Adrenal gland (tissue), 12 donors: ENCODE results near the gene FCHSD2. TPM values are rescaled to one million over a fixed set of nuclear protein-coding genes. Genes with fewer than 3 reads are reported as not detected.

Experiments used
- DNase-seq, 7 donors: peaks; one replicate each; pipeline ENCODE4 v3.0.0-alpha.2; 2019 to 2020
- H3K27ac ChIP-seq, 5 donors: fragments of 200-600 bp; sonication (generic) in 4 of 5; 1 replicate in 3 of 5; 2 replicates in 2 of 5; pipeline versions ENCODE4 v1.5.1 to v1.8.0; 2016 to 2020; ENCODE audit warnings: mild to moderate bottlenecking in 1 of 5
- H3K27me3 ChIP-seq: fragments of 200-600 bp; 2 replicates; pipeline ENCODE4 v1.8.0; 2021
- H3K36me3 ChIP-seq, 2 donors: fragments of 200-600 bp; replicated peaks in 1 of 2; 1 replicate in 1 of 2; 2 replicates in 1 of 2; pipeline versions ENCODE4 v1.5.1 to v1.8.0; 2018 to 2022
- H3K4me1 ChIP-seq, 2 donors: fragments of 200-600 bp; replicated peaks in 1 of 2; 1 replicate in 1 of 2; 2 replicates in 1 of 2; pipeline versions ENCODE4 v1.5.1 to v1.8.0; 2018 to 2021
- H3K4me3 ChIP-seq, 4 donors: fragments of 200-600 bp; sonication (generic) in 3 of 4; one replicate each; pipeline ENCODE4 v1.5.1; 2016 to 2018
- H3K9me3 ChIP-seq, 3 donors: fragments of 200-600 bp; sonication (generic) in 1 of 3; replicated peaks in 1 of 3; 1 replicate in 2 of 3; 2 replicates in 1 of 3; pipeline versions ENCODE4 v1.5.1 to v1.8.0; 2016 to 2021
- POLR2A ChIP-seq, 2 donors: fragments of 450-650 bp; IDR thresholded peaks; one replicate each; pipeline ENCODE4 v1.6.1; 2017; ENCODE audit warnings: antibody characterized with exemption in 2 of 2, mild to moderate bottlenecking in 2 of 2, moderate library complexity in 1 of 2
- WGBS, 4 donors: extraction: QIAGEN DNeasy Blood & Tissue Kit in 2 of 4; methylation state at CpG; one replicate each; pipeline versions ENCODE4 v1.1.5 to v1.1.7; 2013 to 2017; 5-methylcytosine and 5-hydroxymethylcytosine counted together
- intact Hi-C, 2 donors: fragments of 100-400 bp; cut with DNase I; formaldehyde crosslinking; loops; one replicate each; pipeline versions ENCODE4 v1.14.1 to v1.15.0; 2022 to 2023
- polyA plus RNA-seq, 3 donors: library from polyadenylated mRNA; stranded (reverse); fragments of 200-250 nt in 2 of 3; fragments of 350-450 nt in 1 of 3; fragmentation: Illumina TruSeq in 1 of 3; extraction: RNeasy Lipid Tissue Mini Kit (QIAGEN cat#74804) in 1 of 3; gene quantifications; one replicate each; pipeline ENCODE4 v1.2.3, GENCODE V29; 2013 to 2014
- total RNA-seq, 9 donors: library from RNA; depleted of rRNA in 4 of 9; stranded (reverse); fragments of >200 nt in 4 of 9; fragments of 120-200 nt in 1 of 9; fragmentation: NEBNext Ultra II Directional in 1 of 9; extraction: Animal tissue kit (Norgen Biotek cat#: 25700) in 1 of 9; gene quantifications; one replicate each; pipeline versions ENCODE4 v1.1.0 to v1.2.4, GENCODE V29; 2013 to 2023
- TF ChIP-seq, protein P1 (sequence below), 6 experiments: fragments of 450-650 bp in 4 of 6; fragments of 200-600 bp in 2 of 6; sonication (generic) in 1 of 6; IDR thresholded peaks; 1 replicate in 5 of 6; 2 replicates in 1 of 6; pipeline versions ENCODE4 v1.5.1 to v1.8.0; 2016 to 2021; ENCODE audit warnings: antibody characterized with exemption in 6 of 6, mild to moderate bottlenecking in 2 of 6, moderate library complexity in 1 of 6
- donor health status: healthy with polysubstance abuse.
- donor health status: Bipolar disorder and iron deficiency.
- donor health status: DM: yes; HTN: yes; CAD: no.
- donor health status: DM: no; HTN: no; CAD: no.
- donor health status: DM: no; HTN: no; CAD: no.
- donor health status: DM: yes; HTN: yes; CAD: no.

The FCHSD2 gene
- total and polyA plus RNA-seq, 12 donors: 14.6 to 67.2 (median 32.7) TPM

DNA sequence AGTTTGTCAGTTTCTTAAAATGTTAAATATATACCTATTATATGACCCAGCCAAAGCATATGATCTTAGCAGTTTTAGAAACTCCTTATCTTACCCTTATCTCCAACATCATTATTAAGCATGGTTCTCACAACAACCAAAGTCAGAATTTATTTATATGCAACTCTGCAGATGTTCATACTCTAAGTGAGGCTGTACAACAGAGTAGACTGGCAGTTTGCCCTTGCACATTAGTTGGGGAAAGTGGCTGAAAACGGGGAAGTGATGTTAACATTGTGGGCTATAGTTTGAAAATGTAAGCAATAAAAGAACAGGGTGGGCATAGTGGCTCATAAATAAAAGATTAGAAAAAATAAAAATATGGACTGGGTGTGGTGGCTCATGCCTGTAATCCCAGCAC lies 278.2 kb downstream of the FCHSD2 start:
- no peak for DNase-seq
- Histone ChIP-seq H3K4me1 (peaks cover 27 to 37% of the 10 kb centered on the region in 2 donors), H3K4me3 (no peak overlapping the region), H3K27me3 (no peaks in the 10 kb centered on the region), H3K27ac (no peak overlapping the region), H3K9me3 (no peaks in the 10 kb centered on the region), H3K36me3 (no peaks in the 10 kb centered on the region)
- no peak for TF ChIP-seq POLR2A (IDR thresholded peaks at IDR 0.05)
- TF ChIP-seq, protein P1, sequence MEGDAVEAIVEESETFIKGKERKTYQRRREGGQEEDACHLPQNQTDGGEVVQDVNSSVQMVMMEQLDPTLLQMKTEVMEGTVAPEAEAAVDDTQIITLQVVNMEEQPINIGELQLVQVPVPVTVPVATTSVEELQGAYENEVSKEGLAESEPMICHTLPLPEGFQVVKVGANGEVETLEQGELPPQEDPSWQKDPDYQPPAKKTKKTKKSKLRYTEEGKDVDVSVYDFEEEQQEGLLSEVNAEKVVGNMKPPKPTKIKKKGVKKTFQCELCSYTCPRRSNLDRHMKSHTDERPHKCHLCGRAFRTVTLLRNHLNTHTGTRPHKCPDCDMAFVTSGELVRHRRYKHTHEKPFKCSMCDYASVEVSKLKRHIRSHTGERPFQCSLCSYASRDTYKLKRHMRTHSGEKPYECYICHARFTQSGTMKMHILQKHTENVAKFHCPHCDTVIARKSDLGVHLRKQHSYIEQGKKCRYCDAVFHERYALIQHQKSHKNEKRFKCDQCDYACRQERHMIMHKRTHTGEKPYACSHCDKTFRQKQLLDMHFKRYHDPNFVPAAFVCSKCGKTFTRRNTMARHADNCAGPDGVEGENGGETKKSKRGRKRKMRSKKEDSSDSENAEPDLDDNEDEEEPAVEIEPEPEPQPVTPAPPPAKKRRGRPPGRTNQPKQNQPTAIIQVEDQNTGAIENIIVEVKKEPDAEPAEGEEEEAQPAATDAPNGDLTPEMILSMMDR (IDR thresholded peaks at IDR 0.05): no peak
- WGBS, 4 donors: 60 to 69% (median 64%) methylated on average over 1 of the region's 1 CpG
- intact Hi-C loops: no loop called here

DNA sequence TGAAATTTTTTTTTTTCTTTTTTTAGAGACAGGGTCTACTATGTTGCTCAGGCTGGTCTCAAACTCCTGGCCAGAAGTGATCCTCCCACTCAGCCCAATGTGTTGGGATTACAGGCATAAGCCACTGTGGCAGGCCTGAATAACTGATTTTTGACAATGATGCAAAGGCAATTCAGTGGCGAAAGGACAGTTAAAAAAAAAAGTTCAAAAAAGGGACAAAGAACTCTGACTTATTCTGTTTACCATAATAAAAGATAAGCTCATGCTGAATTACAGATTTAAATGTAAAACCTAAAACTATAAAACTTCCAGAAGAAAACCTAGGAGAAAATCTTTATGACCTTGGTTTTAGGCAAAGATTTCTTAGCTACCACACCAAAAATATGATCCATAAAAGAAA lies 279.0 kb downstream of the FCHSD2 start:
- intact Hi-C loops: no loop called here
- no peak overlapping the region for H3K4me3 ChIP-seq
- DNase-seq: no peak
- no peaks in the 10 kb centered on the region for H3K36me3 ChIP-seq
- no peak overlapping the region for H3K27ac ChIP-seq
- 72 to 88% (median 76%) methylated on average over 1 of the region's 1 CpG for WGBS, 4 donors
- H3K4me1 ChIP-seq: peaks cover 27 to 37% of the 10 kb centered on the region in 2 donors
- no peaks in the 10 kb centered on the region for H3K9me3 ChIP-seq
- TF ChIP-seq, protein P1 (IDR thresholded peaks at IDR 0.05): no peak
- no peak for TF ChIP-seq POLR2A (IDR thresholded peaks at IDR 0.05)
- no peaks in the 10 kb centered on the region for H3K27me3 ChIP-seq

DNA sequence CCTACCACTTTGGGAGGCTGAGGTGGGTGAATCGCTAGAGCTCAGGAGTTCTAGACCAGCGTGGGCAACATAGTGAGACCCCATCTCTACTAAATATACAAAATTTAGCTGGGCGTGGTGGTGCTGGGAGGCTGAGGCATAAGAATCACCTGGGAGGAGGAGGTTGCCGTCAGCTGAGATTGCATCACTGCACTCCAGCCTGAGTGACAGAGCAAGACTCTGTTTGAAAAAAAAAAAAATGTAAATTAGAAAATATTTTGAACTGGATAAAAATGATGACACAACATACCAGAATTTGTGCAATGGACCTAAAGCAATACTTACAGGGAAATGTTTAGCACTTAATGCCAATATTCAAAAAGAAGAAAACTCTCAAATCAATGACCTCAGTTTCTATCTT lies 281.5 kb downstream of the FCHSD2 start:
- WGBS, 4 donors: 87 to 96% (median 94%) methylated on average over 4 of the region's 4 CpGs
- DNase-seq: no peak
- H3K27me3 ChIP-seq: no peaks in the 10 kb centered on the region
- no peaks in the 10 kb centered on the region for H3K36me3 ChIP-seq
- TF ChIP-seq, protein P1 (IDR thresholded peaks at IDR 0.05): no peak
- TF ChIP-seq POLR2A (IDR thresholded peaks at IDR 0.05): no peak
- peaks cover 44 to 58% of the 10 kb centered on the region in 2 donors for H3K4me1 ChIP-seq
- H3K9me3 ChIP-seq: no peaks in the 10 kb centered on the region
- H3K4me3 ChIP-seq: no peak overlapping the region
- no peak overlapping the region for H3K27ac ChIP-seq
- intact Hi-C loops: no loop called here

DNA sequence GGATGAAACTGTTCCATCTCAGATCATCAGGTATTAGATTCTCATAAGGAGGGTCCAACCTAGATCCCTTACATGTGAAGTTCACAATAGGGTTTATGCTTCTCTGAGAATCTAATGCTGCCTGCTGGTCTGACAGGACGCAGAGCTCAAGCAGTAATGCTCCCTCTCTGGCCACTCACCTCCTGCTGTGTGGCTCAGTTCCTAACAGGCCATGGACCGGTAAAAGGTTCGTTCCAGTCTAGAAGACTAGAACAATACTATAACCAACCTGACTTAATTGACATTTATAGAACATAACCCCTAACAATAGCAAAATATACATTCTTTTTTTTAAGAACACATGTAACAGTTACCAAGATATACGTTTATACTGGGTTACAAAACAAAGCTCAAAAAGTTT lies 282.1 kb downstream of the FCHSD2 start:
- no peaks in the 10 kb centered on the region for H3K36me3 ChIP-seq
- H3K4me3 ChIP-seq: no peak overlapping the region
- no peaks in the 10 kb centered on the region for H3K9me3 ChIP-seq
- intact Hi-C loops: no loop called here
- no peak for TF ChIP-seq POLR2A (IDR thresholded peaks at IDR 0.05)
- TF ChIP-seq, protein P1 (IDR thresholded peaks at IDR 0.05): no peak
- DNase-seq: no peak
- 93 to 97% (median 96%) methylated on average over 3 to 4 of the region's 4 CpGs for WGBS, 4 donors
- no peak overlapping the region for H3K27ac ChIP-seq
- H3K4me1 ChIP-seq: peaks cover 39 to 52% of the 10 kb centered on the region in 2 donors
- no peaks in the 10 kb centered on the region for H3K27me3 ChIP-seq
